Astrocyte (in vitro differentiated cells and primary cell): ENCODE measurements around the gene EXD3.

Experiments
- EZH2 ChIP-seq: IDR thresholded peaks from 2 replicates; pipeline ENCODE4 v1.6.1; 2012; ENCODE audit warnings: mild to moderate bottlenecking, low read length, inconsistent platforms; ENCODE audit not compliant: insufficient read depth
- TF ChIP-seq, protein P1 (sequence below): IDR thresholded peaks from 2 replicates; pipeline ENCODE4 v1.5.1; 2011; ENCODE audit warnings: low read depth, mild to moderate bottlenecking, inconsistent platforms, low read length, moderate library complexity; ENCODE audit not compliant: insufficient read depth

DNA sequence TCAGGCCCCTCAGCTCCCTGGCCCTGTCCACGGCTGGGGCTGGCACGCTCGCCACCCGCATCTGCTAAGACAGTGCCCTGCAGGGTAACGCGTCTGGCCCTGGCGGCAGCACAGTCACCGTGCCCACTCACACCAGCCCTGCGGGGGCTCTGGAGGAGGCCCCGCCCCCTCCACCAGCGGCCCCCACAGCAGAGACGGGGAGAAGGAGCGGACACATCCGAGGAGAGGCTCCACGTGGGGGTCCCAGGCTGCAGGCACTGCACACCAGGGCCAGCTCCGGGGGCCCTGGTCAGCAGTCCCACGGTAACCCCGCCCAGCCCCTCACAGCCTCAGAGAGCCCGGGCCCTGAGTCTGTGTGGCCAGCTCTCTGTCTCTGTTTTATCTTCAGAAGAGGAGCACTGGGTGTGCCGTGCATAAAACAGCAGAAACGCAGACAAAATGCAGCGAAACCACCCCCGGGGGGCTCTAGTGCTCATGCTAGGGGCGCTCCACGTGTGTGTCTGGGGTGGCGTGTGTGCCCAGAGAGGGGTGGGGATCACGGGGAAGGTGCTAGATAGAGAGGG, 73.4 kb downstream of the EXD3 start:
- TF ChIP-seq, protein P1, sequence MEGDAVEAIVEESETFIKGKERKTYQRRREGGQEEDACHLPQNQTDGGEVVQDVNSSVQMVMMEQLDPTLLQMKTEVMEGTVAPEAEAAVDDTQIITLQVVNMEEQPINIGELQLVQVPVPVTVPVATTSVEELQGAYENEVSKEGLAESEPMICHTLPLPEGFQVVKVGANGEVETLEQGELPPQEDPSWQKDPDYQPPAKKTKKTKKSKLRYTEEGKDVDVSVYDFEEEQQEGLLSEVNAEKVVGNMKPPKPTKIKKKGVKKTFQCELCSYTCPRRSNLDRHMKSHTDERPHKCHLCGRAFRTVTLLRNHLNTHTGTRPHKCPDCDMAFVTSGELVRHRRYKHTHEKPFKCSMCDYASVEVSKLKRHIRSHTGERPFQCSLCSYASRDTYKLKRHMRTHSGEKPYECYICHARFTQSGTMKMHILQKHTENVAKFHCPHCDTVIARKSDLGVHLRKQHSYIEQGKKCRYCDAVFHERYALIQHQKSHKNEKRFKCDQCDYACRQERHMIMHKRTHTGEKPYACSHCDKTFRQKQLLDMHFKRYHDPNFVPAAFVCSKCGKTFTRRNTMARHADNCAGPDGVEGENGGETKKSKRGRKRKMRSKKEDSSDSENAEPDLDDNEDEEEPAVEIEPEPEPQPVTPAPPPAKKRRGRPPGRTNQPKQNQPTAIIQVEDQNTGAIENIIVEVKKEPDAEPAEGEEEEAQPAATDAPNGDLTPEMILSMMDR: no peak
- no peak for TF ChIP-seq EZH2
